GM21737 (cell line): ENCODE data around the gene SNX20.

Source experiments
- ATAC-seq: cut with Tn5 transposase; IDR thresholded peaks from one replicate; pipeline ENCODE4 v1.9.1; 2021; ENCODE audit warnings: mild to moderate bottlenecking, moderate library complexity; ENCODE audit not compliant: unreplicated experiment

SNX20 gene

GRCh38 chr16:50664270-50664669, 16.8 kb downstream of the SNX20 start:
- ATAC-seq, result no peak

GRCh38 chr16:50662306-50662940, 18.7 kb downstream of the SNX20 start:
- no peak for ATAC-seq

GRCh38 chr16:50659806-50660205, 21.3 kb downstream of the SNX20 start:
- ATAC-seq, result no peak

GRCh38 chr16:50657241-50657640, 23.9 kb downstream of the SNX20 start:
- ATAC-seq, result no peak

- no peak for ATAC-seq
These were observed 25.5 kb downstream of the SNX20 start for GRCh38 chr16:50655558-50656055.

- no peak for ATAC-seq
These were observed 27.2 kb downstream of the SNX20 start for GRCh38 chr16:50653633-50654519.

GRCh38 chr16:50652836-50653425, 28.2 kb downstream of the SNX20 start:
- ATAC-seq, result no peak

GRCh38 chr16:50651835-50652438, 29.2 kb downstream of the SNX20 start:
- no peak for ATAC-seq

- no peak for ATAC-seq
These were observed 34.8 kb downstream of the SNX20 start for GRCh38 chr16:50646345-50646744.

- no peak for ATAC-seq
These were observed 35.4 kb downstream of the SNX20 start for GRCh38 chr16:50645563-50646220.

- no peak for ATAC-seq
These were observed 36.4 kb downstream of the SNX20 start for GRCh38 chr16:50644729-50645128.

GRCh38 chr16:50644245-50644644, 36.9 kb downstream of the SNX20 start:
- ATAC-seq, result no peak

- ATAC-seq, result no peak
These were observed 37.9 kb downstream of the SNX20 start for GRCh38 chr16:50643192-50643591.

GRCh38 chr16:50642349-50642748, 38.8 kb downstream of the SNX20 start:
- ATAC-seq, result no peak

GRCh38 chr16:50641818-50642187, 39.3 kb downstream of the SNX20 start:
- no peak for ATAC-seq

- no peak for ATAC-seq
These were observed 39.9 kb downstream of the SNX20 start for GRCh38 chr16:50640919-50641817.

- ATAC-seq, result no peak
These were observed 40.7 kb downstream of the SNX20 start for GRCh38 chr16:50640391-50640790.

GRCh38 chr16:50638816-50639670, 42.1 kb downstream of the SNX20 start:
- ATAC-seq, result no peak
